HepG2 (cell line): ENCODE measurements around the gene PIM3. TPM values are rescaled to one million over a fixed set of nuclear protein-coding genes. Genes with fewer than 3 reads are reported as not detected.

Source experiments
- CEBPG ChIP-seq: IDR thresholded peaks from 2 replicates; pipeline ENCODE4 v1.6.1; 2016
- KLF13 ChIP-seq: sonication (generic); formaldehyde crosslinking; IDR thresholded peaks from 2 replicates; pipeline ENCODE4 v1.4.0; 2020; ENCODE audit warnings: mild to moderate bottlenecking, missing genetic modification reagents
- PHF20 ChIP-seq: sonication (generic); formaldehyde crosslinking; IDR thresholded peaks from 2 replicates; pipeline ENCODE4 v1.5.0; 2020; ENCODE audit warnings: mild to moderate bottlenecking, missing genetic modification reagents
- ZBTB8A ChIP-seq: sonication (generic); formaldehyde crosslinking; IDR thresholded peaks from 2 replicates; pipeline ENCODE4 v1.4.0; 2020; ENCODE audit warnings: mild to moderate bottlenecking, low read depth, missing genetic modification reagents, borderline replicate concordance
- ZNF24 ChIP-seq: fragments of 450-650 bp; IDR thresholded peaks from 2 replicates; pipeline ENCODE4 v1.6.1; 2017; ENCODE audit warnings: antibody characterized with exemption, mild to moderate bottlenecking
- ZNF572 ChIP-seq: sonication (generic); formaldehyde crosslinking; IDR thresholded peaks from 2 replicates; pipeline ENCODE4 v1.5.1; 2020; ENCODE audit warnings: mild to moderate bottlenecking, missing genetic modification reagents
- ZNF607 ChIP-seq: sonication (generic); formaldehyde crosslinking; IDR thresholded peaks from 2 replicates; pipeline ENCODE4 v1.5.1; 2020; ENCODE audit warnings: missing genetic modification reagents, mild to moderate bottlenecking, borderline replicate concordance
- ZNF614 ChIP-seq: IDR thresholded peaks from 2 replicates; pipeline ENCODE4 v1.6.1; 2018; ENCODE audit warnings: missing biosample characterization, missing genetic modification reagents, inconsistent platforms, borderline replicate concordance
- ZNF709 ChIP-seq: sonication (generic); formaldehyde crosslinking; IDR thresholded peaks from 2 replicates; pipeline ENCODE4 v1.5.0; 2020; ENCODE audit warnings: mild to moderate bottlenecking, missing genetic modification reagents
- polyA plus RNA-seq, 8 experiments: library from polyadenylated mRNA; depleted of rRNA in 3 of 8; stranded (reverse) in 7 of 8; unstranded in 1 of 8; fragments of >200 nt; fragmentation: Illumina TruSeq in 4 of 8; extraction: Trizol in 4 of 8; gene quantifications; 2 replicates each; pipeline versions ENCODE4 v1.2.1 to v1.2.3, GENCODE V29; 2011 to 2016; ENCODE audit warnings: low read depth in 4 of 8, missing spikeins in 1 of 8, mixed read lengths in 1 of 8; ENCODE audit not compliant: insufficient read depth in 1 of 8
- total RNA-seq, 5 experiments: library from RNA; depleted of rRNA; stranded (reverse); fragments of >200 nt; fragmentation: Illumina TruSeq; extraction: Trizol; gene quantifications; 2 replicates each; pipeline ENCODE4 v1.2.3, GENCODE V29; 2016; ENCODE audit warnings: low read depth in 1 of 5
- TF ChIP-seq, protein P1 (sequence below): sonication (generic); formaldehyde crosslinking; IDR thresholded peaks from 2 replicates; pipeline ENCODE4 v1.9.0; 2021; ENCODE audit warnings: missing genetic modification reagents, borderline replicate concordance
- TF ChIP-seq, protein P2 (sequence below): fragments of 450-650 bp; IDR thresholded peaks from 2 replicates; pipeline ENCODE4 v1.6.1; 2017
- TF ChIP-seq, protein P3 (sequence below): sonication (generic); formaldehyde crosslinking; IDR thresholded peaks from 2 replicates; pipeline ENCODE4 v1.4.0; 2020; ENCODE audit warnings: missing genetic modification reagents
- TF ChIP-seq, protein P4 (sequence below), 2 experiments: fragments of 450-650 bp in 1 of 2; sonication (generic) in 1 of 2; formaldehyde crosslinking in 1 of 2; IDR thresholded peaks; 2 replicates each; pipeline versions ENCODE4 v1.6.1 to v1.8.0; 2016 to 2022; ENCODE audit warnings: antibody characterized with exemption in 1 of 2, mild to moderate bottlenecking in 1 of 2, missing genetic modification reagents in 1 of 2

Gene PIM3
- total and polyA plus RNA-seq, 2 of the 13 experiments (the other 11 are each of a cell fraction or from before 2014, with no cell fraction given) = 21.6 to 31.2 TPM

DNA sequence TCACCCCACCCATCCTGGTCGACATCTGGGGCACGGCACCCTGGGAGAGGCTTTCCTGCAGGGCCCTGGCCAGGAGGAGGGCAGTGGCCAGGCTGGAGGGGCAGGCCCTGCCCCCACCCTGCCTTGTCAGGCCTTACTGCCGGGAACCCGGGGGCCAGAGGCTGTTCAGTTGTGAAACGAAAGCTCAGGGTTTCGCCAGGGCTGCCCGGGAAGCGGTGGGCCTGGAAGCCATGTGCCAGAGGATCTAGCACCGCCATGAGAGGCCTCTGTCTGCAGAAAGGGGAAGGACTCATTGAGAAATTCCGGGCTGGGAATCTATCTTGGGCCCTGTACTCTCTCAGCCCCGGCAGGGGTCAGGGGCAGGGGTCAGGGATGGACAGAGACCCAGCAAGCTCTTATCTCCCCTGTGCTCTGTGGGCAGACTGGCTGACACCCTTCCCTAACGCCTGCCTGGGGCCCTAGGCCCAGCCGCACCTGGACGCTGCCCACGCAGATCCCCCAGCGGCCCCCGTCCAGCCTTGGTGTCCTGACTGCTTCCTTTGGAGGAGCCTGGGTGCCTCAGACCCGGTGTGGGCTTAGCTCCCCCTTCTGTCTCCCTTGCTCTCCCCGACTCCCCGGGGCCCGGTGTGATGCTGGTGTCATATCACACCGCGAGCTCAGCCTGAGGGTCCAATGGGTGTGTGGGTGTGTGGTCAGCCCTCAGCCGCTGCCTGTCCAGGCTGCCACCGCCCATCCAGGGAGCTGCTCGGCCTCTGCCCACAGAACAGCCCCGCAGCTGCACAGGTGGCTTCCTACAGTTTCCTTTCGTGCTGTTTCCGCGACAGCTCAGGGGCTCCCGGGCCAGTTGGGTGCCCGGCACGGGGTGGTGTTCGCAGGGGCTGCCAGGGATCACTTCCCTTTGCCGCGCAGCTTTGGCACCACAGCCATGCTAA, 6.5 kb downstream of the PIM3 start (continued):
- TF ChIP-seq ZBTB8A (no peak), ZNF607 (CRISPR knock-in tag) (no peak; the same call in 1 of the 2 replicates), KLF13 (CRISPR knock-in tag) (no peak), PHF20 (CRISPR knock-in tag) (no peak), ZNF709 (no peak), ZNF614 (no peak; the same call in 1 of the 2 replicates), ZNF572 (no peak), CEBPG (CRISPR knock-in tag) (peak; percentile 48), ZNF24 (no peak)
- TF ChIP-seq, protein P1, sequence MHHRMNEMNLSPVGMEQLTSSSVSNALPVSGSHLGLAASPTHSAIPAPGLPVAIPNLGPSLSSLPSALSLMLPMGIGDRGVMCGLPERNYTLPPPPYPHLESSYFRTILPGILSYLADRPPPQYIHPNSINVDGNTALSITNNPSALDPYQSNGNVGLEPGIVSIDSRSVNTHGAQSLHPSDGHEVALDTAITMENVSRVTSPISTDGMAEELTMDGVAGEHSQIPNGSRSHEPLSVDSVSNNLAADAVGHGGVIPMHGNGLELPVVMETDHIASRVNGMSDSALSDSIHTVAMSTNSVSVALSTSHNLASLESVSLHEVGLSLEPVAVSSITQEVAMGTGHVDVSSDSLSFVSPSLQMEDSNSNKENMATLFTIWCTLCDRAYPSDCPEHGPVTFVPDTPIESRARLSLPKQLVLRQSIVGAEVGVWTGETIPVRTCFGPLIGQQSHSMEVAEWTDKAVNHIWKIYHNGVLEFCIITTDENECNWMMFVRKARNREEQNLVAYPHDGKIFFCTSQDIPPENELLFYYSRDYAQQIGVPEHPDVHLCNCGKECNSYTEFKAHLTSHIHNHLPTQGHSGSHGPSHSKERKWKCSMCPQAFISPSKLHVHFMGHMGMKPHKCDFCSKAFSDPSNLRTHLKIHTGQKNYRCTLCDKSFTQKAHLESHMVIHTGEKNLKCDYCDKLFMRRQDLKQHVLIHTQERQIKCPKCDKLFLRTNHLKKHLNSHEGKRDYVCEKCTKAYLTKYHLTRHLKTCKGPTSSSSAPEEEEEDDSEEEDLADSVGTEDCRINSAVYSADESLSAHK (CRISPR knock-in tag) = no peak
- TF ChIP-seq, protein P2, sequence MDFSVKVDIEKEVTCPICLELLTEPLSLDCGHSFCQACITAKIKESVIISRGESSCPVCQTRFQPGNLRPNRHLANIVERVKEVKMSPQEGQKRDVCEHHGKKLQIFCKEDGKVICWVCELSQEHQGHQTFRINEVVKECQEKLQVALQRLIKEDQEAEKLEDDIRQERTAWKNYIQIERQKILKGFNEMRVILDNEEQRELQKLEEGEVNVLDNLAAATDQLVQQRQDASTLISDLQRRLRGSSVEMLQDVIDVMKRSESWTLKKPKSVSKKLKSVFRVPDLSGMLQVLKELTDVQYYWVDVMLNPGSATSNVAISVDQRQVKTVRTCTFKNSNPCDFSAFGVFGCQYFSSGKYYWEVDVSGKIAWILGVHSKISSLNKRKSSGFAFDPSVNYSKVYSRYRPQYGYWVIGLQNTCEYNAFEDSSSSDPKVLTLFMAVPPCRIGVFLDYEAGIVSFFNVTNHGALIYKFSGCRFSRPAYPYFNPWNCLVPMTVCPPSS = no peak
- TF ChIP-seq, protein P3, sequence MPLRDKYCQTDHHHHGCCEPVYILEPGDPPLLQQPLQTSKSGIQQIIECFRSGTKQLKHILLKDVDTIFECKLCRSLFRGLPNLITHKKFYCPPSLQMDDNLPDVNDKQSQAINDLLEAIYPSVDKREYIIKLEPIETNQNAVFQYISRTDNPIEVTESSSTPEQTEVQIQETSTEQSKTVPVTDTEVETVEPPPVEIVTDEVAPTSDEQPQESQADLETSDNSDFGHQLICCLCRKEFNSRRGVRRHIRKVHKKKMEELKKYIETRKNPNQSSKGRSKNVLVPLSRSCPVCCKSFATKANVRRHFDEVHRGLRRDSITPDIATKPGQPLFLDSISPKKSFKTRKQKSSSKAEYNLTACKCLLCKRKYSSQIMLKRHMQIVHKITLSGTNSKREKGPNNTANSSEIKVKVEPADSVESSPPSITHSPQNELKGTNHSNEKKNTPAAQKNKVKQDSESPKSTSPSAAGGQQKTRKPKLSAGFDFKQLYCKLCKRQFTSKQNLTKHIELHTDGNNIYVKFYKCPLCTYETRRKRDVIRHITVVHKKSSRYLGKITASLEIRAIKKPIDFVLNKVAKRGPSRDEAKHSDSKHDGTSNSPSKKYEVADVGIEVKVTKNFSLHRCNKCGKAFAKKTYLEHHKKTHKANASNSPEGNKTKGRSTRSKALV (CRISPR knock-in tag) = no peak
- TF ChIP-seq, protein P4, sequence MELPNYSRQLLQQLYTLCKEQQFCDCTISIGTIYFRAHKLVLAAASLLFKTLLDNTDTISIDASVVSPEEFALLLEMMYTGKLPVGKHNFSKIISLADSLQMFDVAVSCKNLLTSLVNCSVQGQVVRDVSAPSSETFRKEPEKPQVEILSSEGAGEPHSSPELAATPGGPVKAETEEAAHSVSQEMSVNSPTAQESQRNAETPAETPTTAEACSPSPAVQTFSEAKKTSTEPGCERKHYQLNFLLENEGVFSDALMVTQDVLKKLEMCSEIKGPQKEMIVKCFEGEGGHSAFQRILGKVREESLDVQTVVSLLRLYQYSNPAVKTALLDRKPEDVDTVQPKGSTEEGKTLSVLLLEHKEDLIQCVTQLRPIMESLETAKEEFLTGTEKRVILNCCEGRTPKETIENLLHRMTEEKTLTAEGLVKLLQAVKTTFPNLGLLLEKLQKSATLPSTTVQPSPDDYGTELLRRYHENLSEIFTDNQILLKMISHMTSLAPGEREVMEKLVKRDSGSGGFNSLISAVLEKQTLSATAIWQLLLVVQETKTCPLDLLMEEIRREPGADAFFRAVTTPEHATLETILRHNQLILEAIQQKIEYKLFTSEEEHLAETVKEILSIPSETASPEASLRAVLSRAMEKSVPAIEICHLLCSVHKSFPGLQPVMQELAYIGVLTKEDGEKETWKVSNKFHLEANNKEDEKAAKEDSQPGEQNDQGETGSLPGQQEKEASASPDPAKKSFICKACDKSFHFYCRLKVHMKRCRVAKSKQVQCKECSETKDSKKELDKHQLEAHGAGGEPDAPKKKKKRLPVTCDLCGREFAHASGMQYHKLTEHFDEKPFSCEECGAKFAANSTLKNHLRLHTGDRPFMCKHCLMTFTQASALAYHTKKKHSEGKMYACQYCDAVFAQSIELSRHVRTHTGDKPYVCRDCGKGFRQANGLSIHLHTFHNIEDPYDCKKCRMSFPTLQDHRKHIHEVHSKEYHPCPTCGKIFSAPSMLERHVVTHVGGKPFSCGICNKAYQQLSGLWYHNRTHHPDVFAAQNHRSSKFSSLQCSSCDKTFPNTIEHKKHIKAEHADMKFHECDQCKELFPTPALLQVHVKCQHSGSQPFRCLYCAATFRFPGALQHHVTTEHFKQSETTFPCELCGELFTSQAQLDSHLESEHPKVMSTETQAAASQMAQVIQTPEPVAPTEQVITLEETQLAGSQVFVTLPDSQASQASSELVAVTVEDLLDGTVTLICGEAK (IDR thresholded peaks at IDR 0.05) = no peak
- TF ChIP-seq, protein P4 (CRISPR knock-in tag; IDR thresholded peaks at IDR 0.05) = no peak
